Measurements from ENCODE around the gene DAZAP1.

DNA sequence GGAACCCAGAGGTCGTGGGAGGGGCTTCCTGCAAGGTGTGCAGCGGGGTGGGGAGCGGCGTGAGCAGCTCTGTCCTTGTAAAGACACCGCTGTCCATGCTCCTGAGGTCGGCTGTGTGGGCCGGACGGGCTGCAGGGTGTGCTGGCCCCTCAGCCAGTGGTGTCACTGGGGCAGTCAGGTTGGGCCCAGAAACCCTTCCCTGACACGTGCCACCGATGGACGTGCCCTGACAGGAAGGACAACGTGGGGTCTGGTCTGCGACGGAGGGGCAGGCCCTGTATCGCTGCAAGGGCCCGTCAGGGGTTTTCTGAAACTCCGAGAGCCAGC, 26.6 kb downstream of the DAZAP1 start:
- TF ChIP-seq, protein P1, sequence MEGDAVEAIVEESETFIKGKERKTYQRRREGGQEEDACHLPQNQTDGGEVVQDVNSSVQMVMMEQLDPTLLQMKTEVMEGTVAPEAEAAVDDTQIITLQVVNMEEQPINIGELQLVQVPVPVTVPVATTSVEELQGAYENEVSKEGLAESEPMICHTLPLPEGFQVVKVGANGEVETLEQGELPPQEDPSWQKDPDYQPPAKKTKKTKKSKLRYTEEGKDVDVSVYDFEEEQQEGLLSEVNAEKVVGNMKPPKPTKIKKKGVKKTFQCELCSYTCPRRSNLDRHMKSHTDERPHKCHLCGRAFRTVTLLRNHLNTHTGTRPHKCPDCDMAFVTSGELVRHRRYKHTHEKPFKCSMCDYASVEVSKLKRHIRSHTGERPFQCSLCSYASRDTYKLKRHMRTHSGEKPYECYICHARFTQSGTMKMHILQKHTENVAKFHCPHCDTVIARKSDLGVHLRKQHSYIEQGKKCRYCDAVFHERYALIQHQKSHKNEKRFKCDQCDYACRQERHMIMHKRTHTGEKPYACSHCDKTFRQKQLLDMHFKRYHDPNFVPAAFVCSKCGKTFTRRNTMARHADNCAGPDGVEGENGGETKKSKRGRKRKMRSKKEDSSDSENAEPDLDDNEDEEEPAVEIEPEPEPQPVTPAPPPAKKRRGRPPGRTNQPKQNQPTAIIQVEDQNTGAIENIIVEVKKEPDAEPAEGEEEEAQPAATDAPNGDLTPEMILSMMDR (IDR thresholded peaks at IDR 0.05; ENCODE audit: poor library complexity), result no peak
- no peak for TF ChIP-seq EZH2phosphoT487 (IDR thresholded peaks at IDR 0.05; ENCODE audit: low read depth, severe bottlenecking, unreplicated experiment)
- TF ChIP-seq EZH2 (IDR thresholded peaks at IDR 0.05; ENCODE audit: borderline replicate concordance), result no peak

Measured in hepatocyte (in vitro differentiated cells).